Measurements from ENCODE around the gene TEX261.

- TF ChIP-seq FOXM1 (IDR thresholded peaks at IDR 0.05; ENCODE audit: borderline replicate concordance) (no peak), NFRKB (IDR thresholded peaks at IDR 0.05) (no peak), SP1 (IDR thresholded peaks at IDR 0.05) (no peak), FOXA1 (IDR thresholded peaks at IDR 0.05) (no peak), BHLHE40 (IDR thresholded peaks at IDR 0.05; ENCODE audit: borderline replicate concordance) (no peak), TARDBP (IDR thresholded peaks at IDR 0.05) (no peak), HDGF (IDR thresholded peaks at IDR 0.05; ENCODE audit: borderline replicate concordance) (no peak), SUZ12 (IDR thresholded peaks at IDR 0.05) (no peak)
Observed at GRCh38 chr2:70954886-70955285, 39.8 kb downstream of the TEX261 start.
